NCI-H1048 (cell line): ENCODE measurements around the gene CHODL.

Experiments
- DNase-seq: peaks from one replicate; lab custom pipeline; 2025; lab: John Stamatoyannopoulos, UW

The CHODL gene

DNA sequence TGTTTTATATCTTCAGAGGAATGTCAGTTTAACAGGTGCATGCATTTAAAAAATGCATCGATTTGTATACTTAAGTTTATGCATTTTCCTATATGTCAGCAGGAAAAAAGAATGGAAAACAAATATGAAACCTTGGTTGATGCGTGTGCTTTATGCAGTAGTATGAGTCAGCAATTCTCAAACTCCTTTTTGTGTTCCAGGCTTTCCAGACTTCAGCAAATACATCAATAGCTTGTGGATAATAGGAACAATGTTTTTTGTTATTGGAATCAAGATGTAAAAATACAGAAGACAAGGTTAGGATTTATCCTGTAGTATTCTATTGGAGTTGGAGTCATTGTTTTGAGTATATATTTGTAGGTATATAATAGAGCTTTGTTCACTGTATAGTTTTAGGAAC is 45.2 kb downstream of the CHODL start:
- DNase-seq, result no peak

DNA sequence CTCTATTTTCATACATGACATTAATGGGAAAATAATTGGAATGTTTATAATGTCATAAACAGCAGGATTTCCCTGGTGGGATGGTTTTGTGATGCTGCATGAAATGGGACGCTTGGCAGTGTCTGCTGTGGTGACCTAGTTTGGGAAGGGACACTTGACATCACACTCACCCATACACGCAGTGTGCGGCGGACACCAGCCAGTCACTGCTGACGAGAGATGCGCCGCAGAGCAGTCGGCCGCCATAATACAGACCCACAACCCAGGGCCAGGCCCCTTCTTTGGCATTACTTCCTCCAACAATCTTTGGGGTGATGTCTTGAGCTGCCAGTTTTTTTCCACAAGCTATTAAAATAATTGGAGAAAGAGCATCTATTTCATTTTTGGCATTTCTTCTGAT is 49.5 kb downstream of the CHODL start:
- no peak for DNase-seq

DNA sequence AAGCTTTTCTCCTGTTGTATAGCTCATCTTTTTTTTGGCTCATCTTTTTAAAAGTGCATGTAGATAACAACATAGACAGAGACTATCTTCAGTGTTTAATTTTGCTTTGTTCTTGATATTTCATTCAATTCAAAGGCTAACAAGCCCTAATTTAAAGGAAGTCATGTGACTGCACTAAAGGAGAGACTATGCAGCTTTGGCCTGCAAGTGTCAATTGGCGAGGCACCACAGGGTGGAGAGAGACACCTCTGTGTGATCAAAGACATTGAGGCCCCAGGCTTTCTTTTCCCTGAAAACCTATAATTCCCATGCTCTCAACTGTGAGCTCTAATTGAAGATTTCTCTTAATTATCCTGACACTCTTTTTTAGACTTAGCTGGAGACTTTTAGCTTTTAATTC is 53.6 kb downstream of the CHODL start:
- DNase-seq, result no peak
